ENCODE results near the gene AGFG2. TPM values are rescaled to one million over a fixed set of nuclear protein-coding genes. Genes with fewer than 3 reads are reported as not detected.
A peak's percentile ranks its signal among the peaks of the same experiment; 100 is the strongest.
"Not testable (repeated sequence)": the region's sequence is repeated elsewhere in the genome, so short reads cannot be mapped to it uniquely, and the experiment has no call there.

AGFG2 gene, protein sequence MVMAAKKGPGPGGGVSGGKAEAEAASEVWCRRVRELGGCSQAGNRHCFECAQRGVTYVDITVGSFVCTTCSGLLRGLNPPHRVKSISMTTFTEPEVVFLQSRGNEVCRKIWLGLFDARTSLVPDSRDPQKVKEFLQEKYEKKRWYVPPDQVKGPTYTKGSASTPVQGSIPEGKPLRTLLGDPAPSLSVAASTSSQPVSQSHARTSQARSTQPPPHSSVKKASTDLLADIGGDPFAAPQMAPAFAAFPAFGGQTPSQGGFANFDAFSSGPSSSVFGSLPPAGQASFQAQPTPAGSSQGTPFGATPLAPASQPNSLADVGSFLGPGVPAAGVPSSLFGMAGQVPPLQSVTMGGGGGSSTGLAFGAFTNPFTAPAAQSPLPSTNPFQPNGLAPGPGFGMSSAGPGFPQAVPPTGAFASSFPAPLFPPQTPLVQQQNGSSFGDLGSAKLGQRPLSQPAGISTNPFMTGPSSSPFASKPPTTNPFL
- total RNA-seq (2014; rRNA removed; shearing (Covaris generic)), result 6.5 and 7.2 TPM in 2 replicates

DNA sequence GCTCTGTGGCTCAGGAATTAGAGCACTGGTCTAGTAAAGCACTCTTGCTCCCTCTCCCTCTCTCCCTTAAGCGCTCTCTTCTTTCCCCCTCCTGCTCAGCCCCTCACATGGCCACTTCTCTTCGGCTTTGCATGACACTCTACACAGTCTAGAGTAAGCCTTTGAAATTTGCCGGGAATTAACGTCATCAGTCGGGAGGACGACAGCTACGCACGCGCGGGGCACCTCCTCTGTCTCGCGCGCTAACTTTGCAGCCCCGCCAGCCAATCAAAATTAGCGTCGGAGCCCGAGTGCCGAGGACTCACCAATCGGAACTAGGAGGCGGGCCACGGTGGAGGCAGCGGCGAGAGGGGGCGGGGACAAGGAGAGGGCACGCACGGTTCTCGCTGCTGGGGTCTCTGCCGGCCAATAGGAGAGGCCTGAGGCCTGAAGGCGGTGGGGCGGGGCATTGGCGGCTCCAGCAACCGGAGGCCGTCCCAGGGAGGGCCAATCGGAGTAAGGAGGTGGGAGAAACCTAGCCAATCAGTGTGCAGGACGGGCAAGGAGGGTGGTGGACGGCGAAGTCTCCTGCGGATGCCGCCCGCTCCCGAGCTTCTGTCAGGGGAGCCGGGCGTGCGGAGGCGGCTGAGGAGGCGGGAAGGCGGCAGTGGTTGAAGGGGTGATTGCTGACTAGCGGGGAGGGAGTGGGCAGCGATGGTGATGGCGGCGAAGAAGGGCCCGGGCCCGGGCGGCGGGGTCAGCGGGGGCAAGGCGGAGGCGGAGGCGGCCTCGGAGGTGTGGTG is at the start of gene AGFG2:
TSS of gene AGFG2 (plus strand) at position 550 of the 782 bp plus-strand sequence. CDS start at position 694, 144 bp downstream.
- DNase-seq (ENCODE audit: low read depth), result peak; percentile 100

GRCh38 chr7:100489824-100490223 is 49.2 kb upstream of the AGFG2 start:
- DNase-seq (ENCODE audit: low read depth), result peak; percentile 86

GRCh38 chr7:100490483-100491191 is 48.4 kb upstream of the AGFG2 start:
- no peak for DNase-seq (ENCODE audit: low read depth)

DNA sequence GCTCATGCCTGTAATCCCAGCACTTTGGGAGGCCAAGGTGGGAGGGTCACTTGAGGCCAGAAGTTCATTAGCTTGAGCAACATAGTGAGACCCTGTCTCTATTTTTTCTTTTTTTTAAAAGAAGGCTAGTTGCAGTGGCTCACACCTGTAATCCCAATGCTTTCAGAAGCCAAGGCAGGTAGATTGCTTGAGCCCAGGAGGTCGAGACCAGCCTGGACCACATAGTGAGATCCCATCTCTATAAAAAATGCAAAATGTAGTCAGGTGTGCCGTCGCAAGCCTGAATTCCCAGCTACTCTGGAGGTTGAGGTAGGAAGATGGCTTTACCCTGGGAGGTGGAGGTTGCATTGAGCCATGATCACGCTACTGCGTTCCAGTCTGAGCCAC is 47.8 kb upstream of the AGFG2 start:
- no peak for DNase-seq (ENCODE audit: low read depth)

DNA sequence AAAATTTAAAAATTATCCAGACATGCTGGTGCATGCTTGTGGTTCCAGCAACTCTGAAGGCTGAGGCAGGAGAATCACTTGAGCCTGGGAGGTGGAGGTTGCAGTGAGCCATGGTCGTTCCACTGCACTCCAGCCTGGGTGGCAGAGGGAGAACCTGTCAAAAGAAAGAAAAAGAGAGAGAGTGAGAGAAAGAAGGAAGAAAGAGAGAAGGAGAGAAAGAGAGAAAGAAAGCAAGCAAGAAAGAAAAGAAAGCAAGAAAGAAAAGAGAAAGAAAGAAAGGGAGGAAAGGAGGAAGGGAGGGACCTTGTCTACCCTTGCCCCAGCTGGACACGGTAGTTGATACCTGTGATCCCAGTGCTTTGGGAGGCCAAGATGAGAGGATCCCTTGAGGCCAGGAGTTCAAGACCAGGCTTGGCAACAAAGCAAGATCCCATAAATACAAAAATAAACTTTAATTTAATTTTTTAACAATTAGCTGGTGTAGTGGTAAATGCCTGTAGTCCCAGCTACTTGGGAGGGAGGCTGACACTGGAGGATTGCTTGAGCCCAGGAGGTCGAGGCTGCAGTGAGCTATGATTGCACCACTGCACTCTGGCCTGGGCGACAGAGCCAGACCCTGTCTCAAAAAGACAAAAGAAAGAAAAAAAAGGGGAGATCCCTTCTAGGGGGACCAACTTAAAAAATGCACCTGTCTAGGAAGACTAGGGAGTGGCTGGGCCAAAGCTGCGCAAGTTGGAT is 46.1 kb upstream of the AGFG2 start:
- no peak for DNase-seq (ENCODE audit: low read depth)

GRCh38 chr7:100493476-100494264 is 45.3 kb upstream of the AGFG2 start:
- no peak for DNase-seq (ENCODE audit: low read depth)

DNA sequence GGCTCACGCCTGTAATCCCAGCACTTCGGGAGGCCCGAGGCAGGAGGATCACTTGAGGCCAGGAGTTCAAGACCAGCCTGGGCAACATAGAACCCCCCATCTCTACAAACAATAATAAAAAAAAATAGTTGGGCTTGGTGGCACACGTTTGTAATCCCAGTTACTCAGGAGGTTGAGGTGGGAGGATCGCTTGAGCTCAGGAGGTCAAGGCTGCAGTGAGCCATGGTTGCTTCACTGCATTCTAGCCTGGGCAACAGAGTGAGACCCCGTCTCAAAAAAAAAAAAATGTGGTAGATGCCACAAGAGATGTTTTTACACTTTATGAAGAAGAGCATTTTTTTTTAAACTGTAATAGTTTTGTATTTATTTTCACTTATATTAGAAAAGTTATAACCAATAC is 42.5 kb upstream of the AGFG2 start:
- DNase-seq (ENCODE audit: low read depth), result no peak

DNA sequence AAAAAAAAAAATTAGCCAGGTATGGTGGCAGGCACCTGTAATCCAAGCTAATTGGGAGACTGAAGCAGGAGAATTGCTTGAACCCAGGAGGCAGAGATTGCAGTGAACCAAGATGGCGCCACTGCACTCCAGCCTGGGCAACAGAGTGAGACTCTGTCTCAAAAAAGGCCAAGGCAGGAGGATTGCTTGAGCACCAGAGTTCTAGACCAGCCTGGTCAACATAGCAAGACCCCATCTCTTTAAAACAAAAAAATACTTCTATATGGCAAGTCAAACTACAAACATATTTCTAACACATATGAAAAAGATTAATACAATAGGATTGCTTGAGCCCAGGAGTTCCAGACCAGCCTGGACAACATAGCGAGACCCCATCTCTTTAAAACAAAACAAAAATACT is 38.3 kb upstream of the AGFG2 start:
- DNase-seq (ENCODE audit: low read depth), result not testable (repeated sequence)

DNA sequence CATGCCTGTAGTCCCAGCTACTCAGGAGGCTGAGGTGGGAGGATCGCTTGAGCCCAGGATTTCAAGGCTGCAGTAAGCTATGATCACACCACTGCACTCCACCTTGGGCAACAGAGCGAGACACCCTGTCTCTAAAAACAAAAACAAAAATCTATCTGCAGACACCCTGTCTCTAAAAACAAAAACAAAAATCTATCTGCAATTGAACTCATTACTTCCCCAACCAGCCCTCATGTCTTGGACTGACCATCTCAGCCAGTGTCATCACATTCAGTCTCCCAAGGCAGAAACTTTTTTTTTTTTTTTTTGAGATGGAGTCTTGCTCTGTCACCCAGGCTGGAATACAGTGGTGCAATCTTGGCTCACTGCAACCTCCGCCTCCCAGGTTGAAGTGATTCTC is 35.0 kb upstream of the AGFG2 start:
- DNase-seq (ENCODE audit: low read depth), result not testable (repeated sequence)

- DNase-seq (ENCODE audit: low read depth), result no peak
These were observed 34.0 kb upstream of the AGFG2 start for GRCh38 chr7:100504887-100505611.

GRCh38 chr7:100506356-100506923 is 32.6 kb upstream of the AGFG2 start:
- DNase-seq (ENCODE audit: low read depth), result no peak

- DNase-seq (ENCODE audit: low read depth), result peak; percentile 71
These were observed 29.8 kb upstream of the AGFG2 start for GRCh38 chr7:100509231-100509630.

- no peak for DNase-seq (ENCODE audit: low read depth)
These were observed 28.4 kb upstream of the AGFG2 start for GRCh38 chr7:100510437-100511239.

- DNase-seq (ENCODE audit: low read depth), result no peak
These were observed 25.7 kb upstream of the AGFG2 start for GRCh38 chr7:100513212-100513810.

DNA sequence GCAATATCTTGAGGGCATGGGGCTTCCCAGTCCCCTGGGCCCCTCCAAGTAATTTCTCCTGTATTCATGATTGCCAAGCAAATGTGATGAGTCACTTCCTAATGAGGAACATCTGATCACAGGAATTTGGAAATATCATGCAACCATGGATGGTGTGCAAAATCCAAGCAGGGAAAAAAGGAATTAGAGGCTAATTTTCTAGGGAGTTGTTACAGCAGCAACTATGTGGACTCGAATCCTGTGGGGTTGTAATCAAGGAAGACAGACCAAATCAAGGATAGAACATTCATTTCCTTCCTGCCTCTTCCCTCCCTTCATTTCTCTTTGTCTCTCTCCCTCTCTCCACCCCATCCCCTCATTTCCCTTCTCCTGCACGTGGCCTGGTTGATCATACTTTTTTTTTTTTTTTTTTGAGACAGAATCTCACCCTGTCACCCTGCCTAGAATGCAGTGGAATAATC is 23.9 kb upstream of the AGFG2 start:
- peak; percentile 79 for DNase-seq (ENCODE audit: low read depth)

- peak; percentile 97 for DNase-seq (ENCODE audit: low read depth)
These were observed 22.7 kb upstream of the AGFG2 start for GRCh38 chr7:100516135-100516812.

- no peak for DNase-seq (ENCODE audit: low read depth)
These were observed 21.7 kb upstream of the AGFG2 start for GRCh38 chr7:100517305-100517704.

GRCh38 chr7:100519580-100519979 is 19.4 kb upstream of the AGFG2 start:
- no peak for DNase-seq (ENCODE audit: low read depth)
